GM12872 (cell line): ENCODE measurements around the gene C2CD2L.
A peak's percentile ranks its signal among the peaks of the same experiment; 100 is the strongest.

Experiments
- TF ChIP-seq, protein P1 (sequence below): IDR thresholded peaks from 3 replicates; pipeline ENCODE4 v1.5.1; 2011; ENCODE audit warnings: low read depth, mild to moderate bottlenecking, low read length, moderate library complexity; ENCODE audit not compliant: insufficient read depth

C2CD2L gene

DNA sequence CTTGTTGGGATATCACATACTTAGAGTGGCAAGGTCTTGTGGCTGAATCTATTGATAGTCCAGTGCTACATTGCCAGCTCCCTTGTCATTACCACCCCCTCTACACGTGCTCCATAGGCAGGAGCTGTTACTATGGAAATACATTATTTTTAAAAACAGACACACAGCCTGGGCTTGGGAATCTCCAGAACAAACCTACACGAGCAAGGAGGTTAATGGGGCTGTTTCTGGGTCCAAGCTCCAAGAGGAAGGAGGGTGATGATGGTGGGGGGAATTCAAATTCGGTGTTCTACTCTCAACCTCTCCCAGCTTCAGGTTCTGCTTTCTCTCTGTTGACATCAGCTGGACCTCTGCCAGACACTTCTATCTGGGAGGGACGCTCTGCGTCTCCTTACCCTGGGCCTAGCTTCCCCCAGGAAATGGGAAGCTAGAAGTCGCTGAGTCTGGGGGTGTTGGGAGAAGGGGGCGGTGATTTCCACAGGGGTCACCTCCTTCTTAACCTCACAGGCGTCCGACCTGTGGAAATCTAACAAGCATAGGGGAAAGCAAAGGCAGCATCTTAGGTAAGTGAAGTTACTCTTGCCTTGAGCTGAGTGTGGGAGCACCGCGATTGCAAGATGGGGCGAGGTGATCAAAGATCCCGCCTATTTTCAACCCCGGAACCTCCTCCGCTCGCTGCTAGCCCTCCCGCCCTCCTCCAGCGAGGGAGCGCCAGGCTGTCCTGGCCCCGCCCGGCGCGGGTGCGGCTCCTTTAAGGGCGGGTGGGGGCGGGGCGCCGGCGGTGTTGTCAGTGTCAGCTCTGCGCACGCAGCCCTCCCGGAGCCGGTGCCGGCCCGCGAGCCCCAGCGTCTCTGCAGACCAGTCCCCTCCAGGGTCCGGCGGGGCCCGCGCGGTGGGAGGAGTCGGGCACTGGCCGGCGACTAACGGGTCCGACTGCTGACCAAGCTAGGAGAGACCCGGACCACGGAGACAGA, at the start of gene C2CD2L:
Gene C2CD2L (plus strand): TSS at position 781 of the 974 bp plus-strand sequence. CDS start 398 bp downstream, outside the sequence.
- TF ChIP-seq, protein P1, sequence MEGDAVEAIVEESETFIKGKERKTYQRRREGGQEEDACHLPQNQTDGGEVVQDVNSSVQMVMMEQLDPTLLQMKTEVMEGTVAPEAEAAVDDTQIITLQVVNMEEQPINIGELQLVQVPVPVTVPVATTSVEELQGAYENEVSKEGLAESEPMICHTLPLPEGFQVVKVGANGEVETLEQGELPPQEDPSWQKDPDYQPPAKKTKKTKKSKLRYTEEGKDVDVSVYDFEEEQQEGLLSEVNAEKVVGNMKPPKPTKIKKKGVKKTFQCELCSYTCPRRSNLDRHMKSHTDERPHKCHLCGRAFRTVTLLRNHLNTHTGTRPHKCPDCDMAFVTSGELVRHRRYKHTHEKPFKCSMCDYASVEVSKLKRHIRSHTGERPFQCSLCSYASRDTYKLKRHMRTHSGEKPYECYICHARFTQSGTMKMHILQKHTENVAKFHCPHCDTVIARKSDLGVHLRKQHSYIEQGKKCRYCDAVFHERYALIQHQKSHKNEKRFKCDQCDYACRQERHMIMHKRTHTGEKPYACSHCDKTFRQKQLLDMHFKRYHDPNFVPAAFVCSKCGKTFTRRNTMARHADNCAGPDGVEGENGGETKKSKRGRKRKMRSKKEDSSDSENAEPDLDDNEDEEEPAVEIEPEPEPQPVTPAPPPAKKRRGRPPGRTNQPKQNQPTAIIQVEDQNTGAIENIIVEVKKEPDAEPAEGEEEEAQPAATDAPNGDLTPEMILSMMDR = no peak

DNA sequence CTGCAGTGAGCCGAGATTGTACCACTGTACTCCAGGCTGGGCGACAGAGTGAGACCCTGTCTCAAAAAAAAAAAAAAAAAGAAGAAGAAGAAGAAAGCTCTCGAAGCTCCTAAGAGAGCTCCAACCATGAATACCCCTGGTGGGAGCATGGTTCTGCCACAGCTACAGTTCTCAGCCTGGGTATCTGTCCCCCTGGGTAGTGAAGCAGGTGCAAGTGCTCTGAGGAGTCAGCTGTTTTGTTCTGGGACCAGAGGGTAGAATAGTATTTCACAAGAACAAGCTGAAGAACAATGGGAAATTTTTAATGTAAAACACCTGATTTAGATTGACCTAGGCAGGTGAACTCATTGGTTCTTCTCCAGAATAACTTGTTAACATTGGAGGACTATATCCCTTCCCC, 45.9 kb upstream of the C2CD2L start:
- TF ChIP-seq, protein P1 = no peak

DNA sequence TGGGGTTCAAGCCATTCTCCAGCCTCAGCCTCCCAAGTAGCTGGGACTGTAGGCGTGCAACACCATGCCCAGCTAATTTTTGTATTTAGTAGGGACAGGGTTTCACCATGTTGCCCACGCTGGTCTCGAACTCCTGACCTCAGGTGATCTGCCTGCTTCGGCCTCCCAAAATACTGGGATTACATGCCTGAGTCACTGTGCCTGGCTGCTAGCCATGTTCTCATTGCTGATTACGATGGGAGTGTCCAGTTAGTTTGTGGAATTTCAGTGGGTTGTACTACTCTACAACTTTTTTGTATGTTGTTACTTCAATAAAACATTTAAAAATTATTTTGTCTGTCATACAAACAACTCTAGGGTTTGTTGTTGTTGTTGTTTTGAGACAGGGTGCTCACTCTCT, 44.4 kb upstream of the C2CD2L start:
- TF ChIP-seq, protein P1 = no peak

DNA sequence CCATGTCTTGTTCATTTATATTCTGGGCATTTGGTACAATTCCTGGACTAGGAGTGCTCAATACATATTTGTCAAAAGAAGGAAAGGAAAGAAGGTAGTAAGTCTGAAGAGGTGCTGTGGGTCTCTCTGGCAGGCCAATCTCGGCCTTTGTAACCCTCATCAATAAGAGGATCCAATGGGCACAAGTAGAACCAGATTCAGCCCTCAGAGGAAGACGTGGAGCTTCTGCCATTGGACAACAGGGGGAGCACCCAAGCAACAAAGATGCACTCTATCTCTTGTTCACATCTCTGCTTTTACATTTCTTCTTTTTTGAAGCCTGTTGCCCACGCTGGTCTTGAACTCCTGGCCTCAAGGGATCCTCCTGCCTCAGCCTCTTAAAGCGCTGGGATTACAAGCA, 41.8 kb upstream of the C2CD2L start:
- TF ChIP-seq, protein P1 = peak; percentile 80

DNA sequence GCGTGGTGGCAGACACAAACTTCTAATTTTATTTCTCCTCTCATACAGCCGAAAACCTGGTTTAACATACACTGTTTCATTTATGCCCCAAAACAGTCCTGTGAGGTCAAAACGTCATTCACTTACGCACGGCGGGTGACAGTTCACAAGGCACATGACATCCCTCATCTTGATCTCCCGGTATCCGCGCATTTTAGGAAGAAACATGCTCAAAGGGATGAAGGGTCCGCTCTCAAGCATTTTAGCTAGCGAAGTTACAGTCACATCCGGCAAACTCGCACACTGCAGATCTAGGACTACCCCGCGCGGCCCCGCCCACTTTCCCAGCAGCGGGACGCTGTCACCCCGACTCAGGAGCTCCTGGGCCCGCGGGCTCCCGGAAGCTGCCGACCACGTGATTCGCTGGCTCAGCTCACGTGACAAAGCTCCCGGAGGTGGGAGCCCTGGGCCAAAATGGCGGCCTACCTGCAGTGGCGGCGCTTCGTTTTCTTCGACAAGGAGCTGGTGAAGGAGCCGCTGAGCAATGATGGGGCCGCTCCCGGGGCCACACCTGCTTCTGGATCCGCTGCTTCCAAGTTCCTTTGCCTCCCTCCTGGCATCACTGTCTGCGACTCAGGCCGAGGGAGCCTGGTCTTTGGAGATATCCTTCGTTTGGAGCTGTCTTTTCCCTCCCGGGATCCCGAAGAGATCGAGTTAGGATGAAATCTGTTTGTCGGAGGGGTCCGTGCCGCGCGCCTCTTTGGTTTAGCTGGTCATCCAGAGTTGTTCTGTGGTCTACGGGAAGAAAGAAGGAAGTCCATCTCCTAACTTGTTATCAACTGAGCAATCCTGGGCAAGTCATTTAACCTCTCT, 39.5 kb upstream of the C2CD2L start, which contains the start of gene VPS11:
Gene VPS11 (plus strand): TSS at position 448 of the 852 bp plus-strand sequence. CDS start 6 bp downstream, at position 454.
- TF ChIP-seq, protein P1 = no peak

DNA sequence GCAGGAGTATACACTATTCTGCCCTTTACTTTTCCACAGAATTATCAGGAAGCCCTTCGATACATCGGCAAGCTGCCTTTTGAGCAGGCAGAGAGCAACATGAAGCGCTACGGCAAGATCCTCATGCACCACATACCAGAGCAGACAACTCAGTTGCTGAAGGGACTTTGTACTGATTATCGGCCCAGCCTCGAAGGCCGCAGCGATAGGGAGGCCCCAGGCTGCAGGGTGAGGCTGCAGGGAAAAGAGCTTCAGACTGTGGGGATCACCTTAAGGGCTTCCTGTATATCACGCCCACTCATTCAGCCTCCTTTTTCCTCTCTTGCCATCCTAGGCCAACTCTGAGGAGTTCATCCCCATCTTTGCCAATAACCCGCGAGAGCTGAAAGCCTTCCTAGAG, 29.3 kb upstream of the C2CD2L start:
- TF ChIP-seq, protein P1 = no peak
